Activated CD4-positive, alpha-beta T cell treated with anti-CD3 and anti-CD28 coated beads, Interleukin-2, amount 50 U/mL, for 1 hour (primary cell): Measurements from ENCODE around the gene AXIN1.
"Not testable (repeated sequence)": the region's sequence is repeated elsewhere in the genome, so short reads cannot be mapped to it uniquely, and the experiment has no call there.

Experiments used
- DNase-seq: peaks from one replicate; pipeline ENCODE4 v3.0.0-alpha.2; 2020

Gene AXIN1

GRCh38 chr16:264440-264951, 88.0 kb downstream of the AXIN1 start:
- no peak for DNase-seq

GRCh38 chr16:263944-264343, 88.6 kb downstream of the AXIN1 start:
- no peak for DNase-seq

GRCh38 chr16:263182-263774, 89.2 kb downstream of the AXIN1 start:
- no peak for DNase-seq

- no peak for DNase-seq
Observed at GRCh38 chr16:262121-262745, 90.3 kb downstream of the AXIN1 start.

- DNase-seq: no peak
Observed at GRCh38 chr16:261031-261691, 91.4 kb downstream of the AXIN1 start.

- no peak for DNase-seq
Observed at GRCh38 chr16:260326-260725, 92.2 kb downstream of the AXIN1 start.

GRCh38 chr16:259814-260253, 92.7 kb downstream of the AXIN1 start:
- DNase-seq: no peak

GRCh38 chr16:259226-259625, 93.3 kb downstream of the AXIN1 start:
- no peak for DNase-seq

- not testable (repeated sequence) for DNase-seq
Observed at GRCh38 chr16:258091-258490, 94.4 kb downstream of the AXIN1 start.

GRCh38 chr16:255183-255582, 97.3 kb downstream of the AXIN1 start:
- no peak for DNase-seq

GRCh38 chr16:254461-254860, 98.1 kb downstream of the AXIN1 start:
- no peak for DNase-seq

GRCh38 chr16:253833-254232, 98.7 kb downstream of the AXIN1 start:
- no peak for DNase-seq

GRCh38 chr16:252366-253337, 99.9 kb downstream of the AXIN1 start:
- DNase-seq: peak; percentile 10

- no peak for DNase-seq
Observed at GRCh38 chr16:249431-249830, 103.1 kb downstream of the AXIN1 start.

GRCh38 chr16:247027-247426, 105.5 kb downstream of the AXIN1 start:
- DNase-seq: no peak

GRCh38 chr16:245105-245504, 107.4 kb downstream of the AXIN1 start:
- no peak for DNase-seq

GRCh38 chr16:243348-243747, 109.2 kb downstream of the AXIN1 start:
- DNase-seq: no peak

GRCh38 chr16:242281-242680, 110.2 kb downstream of the AXIN1 start:
- no peak for DNase-seq

GRCh38 chr16:240559-240958, 112.0 kb downstream of the AXIN1 start:
- DNase-seq: no peak

- DNase-seq: no peak
Observed at GRCh38 chr16:239948-240277, 112.6 kb downstream of the AXIN1 start.
